HUES6 (cell line): Measurements from ENCODE around the gene NT5C2.
A peak's percentile ranks its signal among the peaks of the same experiment; 100 is the strongest.
"Not testable (repeated sequence)": the region's sequence is repeated elsewhere in the genome, so short reads cannot be mapped to it uniquely, and the experiment has no call there.

Source experiments
- H3K27ac ChIP-seq: 2 replicates; pipeline ENCODE4 v1.7.0; 2013; ENCODE audit warnings: low read depth, mild to moderate bottlenecking, low read length, inconsistent platforms
- H3K27me3 ChIP-seq: 2 replicates; pipeline ENCODE4 v1.6.1; 2013; ENCODE audit warnings: low read length; ENCODE audit not compliant: control insufficient read depth, insufficient read depth
- H3K36me3 ChIP-seq: 2 replicates; pipeline ENCODE4 v1.6.1; 2013; ENCODE audit warnings: low read length; ENCODE audit not compliant: control insufficient read depth, insufficient read depth
- H3K4me1 ChIP-seq: 2 replicates; pipeline ENCODE4 v1.6.1; 2013; ENCODE audit warnings: low read length; ENCODE audit not compliant: control insufficient read depth, insufficient read depth
- H3K4me3 ChIP-seq: 2 replicates; pipeline ENCODE4 v1.5.1; 2013; ENCODE audit warnings: low read depth, low read length
- H3K9ac ChIP-seq: one replicate; pipeline ENCODE4 v1.6.1; 2013; ENCODE audit warnings: mild to moderate bottlenecking, low read length
- H3K9me3 ChIP-seq: 2 replicates; pipeline ENCODE4 v1.6.1; 2013; ENCODE audit warnings: low read depth, low read length; ENCODE audit not compliant: control insufficient read depth, insufficient read depth

Gene NT5C2

DNA sequence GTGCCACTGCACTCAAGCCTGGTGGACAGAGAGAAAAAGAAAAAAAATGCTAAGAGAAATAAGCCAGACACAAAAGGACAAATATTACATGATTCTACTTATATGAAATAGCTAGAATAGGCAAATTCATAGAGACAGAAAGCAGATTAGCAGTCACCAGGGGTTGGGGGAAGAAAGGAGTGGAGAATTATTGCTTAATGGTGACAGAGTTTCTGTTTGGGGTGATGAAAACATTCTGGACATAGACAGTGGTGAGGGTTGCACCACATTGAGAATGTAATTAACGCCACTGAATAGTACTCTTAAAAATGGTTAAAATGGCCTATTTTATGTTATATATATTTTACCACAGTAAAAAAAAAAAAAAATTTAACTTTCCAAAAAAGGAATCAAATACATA lies 6.4 kb upstream of the NT5C2 start:
- no peak overlapping the region for H3K4me3 ChIP-seq
- no peaks in the 10 kb centered on the region for H3K27me3 ChIP-seq
- H3K9ac ChIP-seq, result no peak overlapping the region
- H3K36me3 ChIP-seq, result no peaks in the 10 kb centered on the region
- H3K9me3 ChIP-seq, result no peaks in the 10 kb centered on the region
- no peak overlapping the region for H3K27ac ChIP-seq
- peaks cover 29% of the 10 kb centered on the region for H3K4me1 ChIP-seq

DNA sequence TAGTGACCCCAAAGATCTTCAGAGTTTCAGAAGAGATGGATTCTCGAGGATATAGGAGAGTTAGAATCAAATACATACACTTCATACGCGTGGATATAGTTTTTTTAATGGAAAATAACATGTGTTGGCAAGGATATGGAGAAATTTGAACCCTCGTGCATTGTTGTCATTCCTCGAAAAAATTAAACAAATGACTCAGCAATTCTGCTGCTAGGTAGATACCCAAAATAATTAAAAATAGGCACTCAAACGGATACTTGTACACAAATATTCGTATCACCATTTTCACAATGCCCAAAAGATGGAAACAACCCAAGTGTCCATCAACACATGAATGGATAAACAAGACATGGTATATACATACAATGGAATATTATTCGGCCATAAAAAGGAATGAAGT lies 5.6 kb upstream of the NT5C2 start:
- H3K9me3 ChIP-seq, result no peaks in the 10 kb centered on the region
- no peak overlapping the region for H3K9ac ChIP-seq
- H3K27me3 ChIP-seq, result no peaks in the 10 kb centered on the region
- no peaks in the 10 kb centered on the region for H3K36me3 ChIP-seq
- no peak overlapping the region for H3K4me3 ChIP-seq
- H3K27ac ChIP-seq, result no peak overlapping the region
- peaks cover 28% of the 10 kb centered on the region for H3K4me1 ChIP-seq

DNA sequence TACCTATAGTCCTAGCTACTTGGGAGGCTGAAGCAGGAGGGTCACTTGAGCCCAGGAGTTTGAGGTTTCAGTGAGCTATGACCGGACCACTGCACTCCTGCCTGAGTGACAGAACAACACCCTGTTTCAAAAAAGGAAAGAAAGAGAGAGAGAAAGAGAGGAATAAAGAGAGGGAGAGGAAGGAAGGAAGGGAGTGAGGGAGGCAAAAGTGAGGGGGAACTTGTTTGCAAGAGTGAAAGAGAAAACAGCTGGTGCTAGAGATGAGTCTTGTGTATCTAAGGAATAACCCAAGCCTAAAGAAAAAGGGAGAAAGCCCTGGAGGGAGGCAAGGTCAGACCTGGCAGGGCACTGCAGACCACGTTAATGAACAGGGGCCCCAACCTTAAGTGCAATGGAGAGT lies 4.8 kb upstream of the NT5C2 start:
- no peak overlapping the region for H3K27ac ChIP-seq
- no peaks in the 10 kb centered on the region for H3K9me3 ChIP-seq
- H3K4me1 ChIP-seq, result peaks cover 29% of the 10 kb centered on the region
- H3K27me3 ChIP-seq, result no peaks in the 10 kb centered on the region
- H3K36me3 ChIP-seq, result no peaks in the 10 kb centered on the region
- H3K4me3 ChIP-seq, result no peak overlapping the region
- H3K9ac ChIP-seq, result no peak overlapping the region

DNA sequence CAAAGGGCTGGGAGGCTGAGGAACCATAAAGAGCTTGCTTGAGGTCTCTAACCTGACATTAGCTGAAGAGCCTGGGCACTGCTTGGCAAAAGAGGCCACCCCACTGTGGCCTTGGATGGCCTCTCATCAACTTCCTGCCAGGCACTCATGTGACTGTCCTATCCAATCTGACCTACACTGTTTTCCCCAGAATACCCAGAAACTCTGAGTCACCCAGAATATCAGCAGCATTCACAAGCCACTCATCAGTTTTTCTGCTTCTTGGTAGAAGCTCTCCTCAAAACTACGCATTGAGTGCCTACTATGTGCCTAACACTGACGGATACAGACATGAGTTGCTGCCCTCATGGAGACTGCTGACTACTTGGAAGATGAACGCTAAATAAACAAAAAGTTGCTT lies 4.1 kb upstream of the NT5C2 start:
- no peaks in the 10 kb centered on the region for H3K9me3 ChIP-seq
- no peaks in the 10 kb centered on the region for H3K27me3 ChIP-seq
- H3K27ac ChIP-seq, result no peak overlapping the region
- no peak overlapping the region for H3K9ac ChIP-seq
- no peak overlapping the region for H3K4me3 ChIP-seq
- H3K36me3 ChIP-seq, result no peaks in the 10 kb centered on the region
- H3K4me1 ChIP-seq, result peaks cover 22% of the 10 kb centered on the region

DNA sequence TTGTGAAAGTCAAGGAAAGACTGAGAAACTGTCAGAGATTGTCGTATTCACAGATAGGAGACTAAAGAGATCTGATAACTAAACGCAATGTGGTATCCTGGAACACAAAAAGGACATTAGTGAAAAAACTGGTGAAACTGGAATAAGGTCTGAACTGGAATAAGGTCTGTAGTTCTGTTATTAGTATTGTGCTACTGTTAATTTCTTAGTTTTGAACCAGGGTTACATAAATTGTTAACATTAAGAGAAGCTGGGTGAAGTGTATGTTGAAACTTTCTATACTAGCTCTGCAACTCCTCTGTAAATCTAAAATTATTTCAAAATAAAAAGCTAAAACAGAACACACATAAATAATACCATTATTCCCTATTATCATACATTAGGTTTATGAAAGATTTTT lies 3.4 kb upstream of the NT5C2 start:
- Histone ChIP-seq H3K27me3 (no peaks in the 10 kb centered on the region), H3K9me3 (no peaks in the 10 kb centered on the region), H3K27ac (no peak overlapping the region), H3K9ac (no peak overlapping the region), H3K4me3 (no peak overlapping the region), H3K36me3 (no peaks in the 10 kb centered on the region), H3K4me1 (peaks cover 22% of the 10 kb centered on the region)

DNA sequence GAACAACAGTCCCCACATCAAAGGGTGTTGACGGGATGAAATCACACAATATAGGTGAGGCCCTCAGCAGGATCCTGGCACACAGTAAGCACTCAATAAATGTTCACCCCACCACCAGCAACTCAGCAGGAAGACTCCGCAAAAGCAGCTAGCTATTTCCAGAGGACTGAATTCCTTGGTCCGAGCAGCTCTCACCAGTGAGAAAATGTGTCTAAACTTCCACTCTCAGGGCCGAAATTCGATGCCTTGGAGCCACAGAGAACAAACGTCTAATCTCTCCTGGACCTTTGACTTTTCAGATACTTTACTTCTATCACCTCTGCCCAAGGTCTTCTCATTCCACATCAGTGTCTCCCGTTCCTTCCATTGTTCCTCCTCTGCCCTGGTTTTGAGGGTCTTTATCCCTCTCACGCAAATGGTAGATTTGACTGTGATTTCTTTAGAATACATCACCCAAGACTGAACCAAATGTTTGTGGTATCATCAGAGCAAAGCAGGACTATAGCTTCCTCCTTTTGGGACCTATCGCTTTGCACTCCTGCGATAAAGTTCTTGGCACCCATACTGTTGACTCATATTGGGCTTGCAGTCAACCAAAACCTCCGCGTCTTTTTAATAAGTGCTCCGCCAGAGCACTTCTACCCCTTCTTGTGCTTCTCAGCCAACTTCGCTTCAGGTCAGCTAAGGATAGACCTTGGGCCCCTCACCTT lies 903 bp upstream of the NT5C2 start:
- Histone ChIP-seq H3K4me1 (peaks cover 26% of the 10 kb centered on the region), H3K27me3 (no peaks in the 10 kb centered on the region), H3K9me3 (no peaks in the 10 kb centered on the region), H3K27ac (no peak overlapping the region), H3K36me3 (no peaks in the 10 kb centered on the region), H3K9ac (no peak overlapping the region), H3K4me3 (peak overlapping the region; percentile 52; the same call in 1 of the 2 replicates)

DNA sequence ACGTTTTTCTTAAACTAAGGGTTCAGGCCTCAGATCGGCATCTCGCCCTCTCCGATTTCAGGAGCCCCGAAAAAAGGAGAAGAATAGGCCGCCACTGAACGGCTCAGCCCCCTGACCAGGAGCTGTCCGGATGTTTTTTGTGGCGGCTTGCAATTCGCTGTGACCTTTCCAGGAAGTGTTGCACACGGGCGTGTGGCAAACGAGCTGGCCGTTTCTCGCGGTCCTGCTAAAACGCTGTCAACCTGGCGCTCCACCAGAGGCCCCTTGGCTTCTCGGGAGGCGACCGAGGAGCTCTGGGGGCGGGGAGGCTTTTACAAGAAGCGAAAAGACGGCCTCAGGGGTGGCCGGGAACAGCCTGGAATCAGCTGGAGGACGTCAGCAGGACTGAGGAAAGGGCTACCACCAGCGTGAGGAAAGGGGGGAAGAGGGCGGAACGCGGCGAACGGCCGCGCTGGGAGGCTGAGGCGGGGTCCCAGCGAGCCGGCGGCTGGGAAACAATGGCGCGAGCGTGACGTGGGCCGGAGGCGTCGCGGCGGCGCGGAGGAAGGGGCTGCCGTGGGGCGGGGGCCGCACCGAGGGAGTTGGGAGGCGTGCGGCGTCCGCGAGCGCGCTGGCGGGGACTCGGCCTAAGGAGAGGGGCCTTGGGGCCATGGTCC lies 493 bp downstream of the NT5C2 start:
- 0 out of 2 replicates have a peak, but pooled peaks cover 4% of the 10 kb centered on the region for H3K36me3 ChIP-seq
- H3K9ac ChIP-seq, result peak overlapping the region; percentile 91
- peak overlapping the region; percentile 69 for H3K27ac ChIP-seq
- H3K9me3 ChIP-seq, result no peaks in the 10 kb centered on the region
- H3K27me3 ChIP-seq, result no peaks in the 10 kb centered on the region
- H3K4me1 ChIP-seq, result peaks cover 26% of the 10 kb centered on the region
- H3K4me3 ChIP-seq, result peak overlapping the region; percentile 87

DNA sequence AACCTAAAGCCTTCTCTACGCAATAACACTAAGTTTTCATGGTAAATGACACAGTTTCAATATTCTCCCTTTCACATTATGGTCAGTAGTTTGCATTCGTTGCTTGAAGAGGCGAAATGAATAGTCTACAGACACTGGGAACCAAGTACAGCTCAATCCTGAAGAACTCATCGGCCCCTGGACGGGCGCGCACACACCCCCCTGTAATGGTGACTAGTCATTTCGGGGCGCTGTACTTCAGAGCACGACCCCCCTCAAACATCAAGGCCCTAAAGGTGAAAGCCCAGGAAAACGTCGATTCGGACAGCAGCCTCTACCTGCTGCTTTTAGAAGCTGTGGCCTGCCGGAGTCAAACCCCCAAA lies 1.0 kb downstream of the NT5C2 start:
- H3K27me3 ChIP-seq, result no peaks in the 10 kb centered on the region
- H3K9ac ChIP-seq, result peak overlapping the region; percentile 91
- peak overlapping the region; percentile 87 for H3K4me3 ChIP-seq
- peak overlapping the region; percentile 69; the same call in 1 of the 2 replicates for H3K27ac ChIP-seq
- H3K4me1 ChIP-seq, result peaks cover 22% of the 10 kb centered on the region
- no peaks in the 10 kb centered on the region for H3K9me3 ChIP-seq
- H3K36me3 ChIP-seq, result 0 out of 2 replicates have a peak, but pooled peaks cover 4% of the 10 kb centered on the region

DNA sequence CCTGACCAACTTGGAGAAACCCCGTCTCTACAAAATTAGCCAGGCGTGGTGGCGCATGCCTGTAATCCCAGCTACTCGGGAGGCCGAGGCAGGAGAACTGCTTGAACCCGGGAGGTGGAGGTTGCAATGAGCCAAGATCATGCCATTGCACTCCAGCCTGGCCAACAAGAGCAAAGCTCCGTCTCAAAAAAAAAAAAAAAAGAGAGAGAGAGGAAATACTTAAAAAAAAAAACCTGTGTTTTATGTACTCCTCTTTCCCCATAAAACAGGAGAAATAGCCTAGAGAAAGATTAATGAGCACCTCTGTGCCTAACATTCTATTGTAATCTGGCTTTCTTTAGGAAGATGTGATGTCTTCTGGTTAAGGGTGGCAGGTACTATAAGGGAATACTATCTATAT lies 1.9 kb downstream of the NT5C2 start:
- H3K27me3 ChIP-seq, H3K9me3 ChIP-seq, H3K36me3 ChIP-seq, H3K9ac ChIP-seq, H3K27ac ChIP-seq: not testable (repeated sequence)
- Histone ChIP-seq H3K4me3 (peak overlapping the region; percentile 87; the same call in 1 of the 2 replicates), H3K4me1 (peaks cover 21% of the 10 kb centered on the region)

DNA sequence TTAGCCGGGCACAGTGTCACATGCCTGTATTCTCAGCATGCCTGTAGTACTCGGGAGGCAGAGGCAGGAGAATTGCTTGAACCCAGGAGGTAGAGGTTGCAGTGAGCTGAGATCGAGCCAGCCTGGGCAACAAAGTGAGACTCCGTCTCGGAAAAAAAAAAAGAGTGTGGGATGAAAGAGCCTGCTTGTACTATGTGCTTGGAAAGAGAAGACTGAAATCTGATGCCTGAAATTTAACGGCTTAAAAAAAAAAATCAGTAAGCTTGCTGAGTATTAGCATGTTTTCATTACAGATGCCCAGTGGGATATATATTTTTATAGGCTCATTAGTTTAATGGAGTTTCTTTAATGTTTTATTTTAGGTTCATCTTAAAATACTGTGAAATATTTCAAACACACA lies 4.2 kb downstream of the NT5C2 start:
- Histone ChIP-seq H3K36me3 (peaks cover 8% of the 10 kb centered on the region; the same call in 1 of the 2 replicates), H3K4me1 (peaks cover 33% of the 10 kb centered on the region), H3K4me3 (no peak overlapping the region), H3K9me3 (no peaks in the 10 kb centered on the region), H3K27ac (no peak overlapping the region), H3K27me3 (no peaks in the 10 kb centered on the region), H3K9ac (no peak overlapping the region)

DNA sequence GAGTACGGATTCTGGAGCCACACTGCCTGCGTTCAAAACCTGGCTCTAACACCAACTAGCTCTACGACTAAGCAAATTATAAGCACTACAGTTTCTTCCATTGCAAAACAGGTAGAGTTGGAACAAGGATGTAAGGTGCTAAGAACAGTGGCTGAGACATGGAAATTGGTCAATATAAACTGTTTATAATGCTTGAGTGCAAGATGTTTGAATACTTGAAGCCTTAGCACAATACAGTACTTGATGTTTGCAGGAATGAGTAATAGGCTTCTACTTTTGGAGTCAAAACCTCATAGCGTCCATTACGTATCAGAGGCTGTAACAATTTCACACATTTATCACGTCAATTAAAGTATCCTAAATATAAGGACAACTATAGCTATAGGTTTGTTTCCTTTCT lies 6.9 kb downstream of the NT5C2 start:
- Histone ChIP-seq H3K36me3 (peaks cover 14% of the 10 kb centered on the region), H3K27me3 (no peaks in the 10 kb centered on the region), H3K27ac (no peak overlapping the region), H3K9ac (no peak overlapping the region), H3K9me3 (no peaks in the 10 kb centered on the region), H3K4me3 (no peak overlapping the region), H3K4me1 (peaks cover 27% of the 10 kb centered on the region; the same call in 1 of the 2 replicates)
